A673 (cell line): Measurements from ENCODE around the gene MKNK2. TPM values are rescaled to one million over a fixed set of nuclear protein-coding genes. Genes with fewer than 3 reads are reported as not detected.

ENCODE experiments used
- BruUV-seq: library from RNA; stranded (reverse); fragments of 400-500 nt; replicated peaks from 2 replicates; lab custom pipeline; 2021; lab: Mats Ljungman, UMichigan
- CTCF ChIA-PET: fragments of 300-600 bp; sonication (Branson Sonifier 250); formaldehyde crosslinking; loops from one replicate; lab custom pipeline; 2022; ENCODE audit warnings: antibody characterized with exemption; lab: Charles Lee
- POLR2A ChIA-PET: fragments of 300-600 bp; sonication (Branson Sonifier 250); formaldehyde crosslinking; loops from one replicate; lab custom pipeline; 2022; ENCODE audit warnings: antibody characterized with exemption; ENCODE audit not compliant: low non-redundant PET; lab: Charles Lee
- DNase-seq: peaks from one replicate; pipeline ENCODE4 v3.0.0-alpha.2; 2015; ENCODE audit warnings: low spot score
- H3K27ac ChIP-seq: fragments of 200-600 bp; sonication (generic); 2 replicates; pipeline ENCODE4 v1.5.1; 2016; ENCODE audit warnings: mixed run types, low read depth, mild to moderate bottlenecking, mixed read lengths, antibody characterized with exemption, low read length; ENCODE audit not compliant: poor library complexity, severe bottlenecking
- H3K27me3 ChIP-seq: fragments of 200-600 bp; sonication (generic); replicated peaks from 2 replicates; pipeline ENCODE4 v1.6.1; 2017; ENCODE audit warnings: mixed run types, low read depth, mild to moderate bottlenecking, mixed read lengths, antibody characterized with exemption, low read length; ENCODE audit not compliant: insufficient read depth, poor library complexity
- H3K36me3 ChIP-seq: fragments of 200-600 bp; sonication (generic); 2 replicates; pipeline ENCODE4 v1.6.1; 2016; ENCODE audit warnings: mixed run types, mild to moderate bottlenecking, mixed read lengths, antibody characterized with exemption, low read length; ENCODE audit not compliant: insufficient read depth, poor library complexity, severe bottlenecking
- H3K4me1 ChIP-seq: fragments of 200-600 bp; sonication (generic); 2 replicates; pipeline ENCODE4 v1.6.1; 2017; ENCODE audit warnings: mixed run types, mild to moderate bottlenecking, mixed read lengths, antibody characterized with exemption, low read length; ENCODE audit not compliant: insufficient read depth, poor library complexity, severe bottlenecking
- H3K4me3 ChIP-seq: fragments of 200-600 bp; sonication (generic); 2 replicates; pipeline ENCODE4 v1.5.1; 2016; ENCODE audit warnings: low read depth, mixed run types, mild to moderate bottlenecking, mixed read lengths, low read length; ENCODE audit not compliant: poor library complexity, severe bottlenecking
- H3K9me3 ChIP-seq: fragments of 200-600 bp; sonication (generic); 2 replicates; pipeline ENCODE4 v1.6.1; 2016; ENCODE audit warnings: mixed run types, low read depth, mild to moderate bottlenecking, mixed read lengths, antibody characterized with exemption, low read length; ENCODE audit not compliant: poor library complexity, severe bottlenecking
- EZH2 ChIP-seq: fragments of 200-600 bp; sonication (generic); IDR thresholded peaks from 2 replicates; pipeline ENCODE4 v1.6.1; 2017; ENCODE audit warnings: borderline replicate concordance, low read depth, mild to moderate bottlenecking, mixed read lengths, antibody characterized with exemption, low read length; ENCODE audit not compliant: poor library complexity, severe bottlenecking
- intact Hi-C: fragments of 100-400 bp; cut with micrococcal nuclease; formaldehyde crosslinking; loops from one replicate; pipeline ENCODE4 v1.10.0; 2022; ENCODE audit not compliant: unreplicated experiment
- total RNA-seq: library from RNA; stranded (reverse); gene quantifications from 2 replicates; pipeline ENCODE4 v1.2.3, GENCODE V29; 2021
- TF ChIP-seq, protein P1 (sequence below): fragments of 300-800, 200-600 bp; sonication (generic); conservative IDR thresholded peaks from 2 replicates; pipeline ENCODE4 v1.5.1; 2017; ENCODE audit warnings: low read depth, mild to moderate bottlenecking, antibody characterized with exemption, low read length, moderate library complexity, mixed read lengths

Gene MKNK2
- total RNA-seq, 1 experiment from 2014 or later = 106 TPM

DNA sequence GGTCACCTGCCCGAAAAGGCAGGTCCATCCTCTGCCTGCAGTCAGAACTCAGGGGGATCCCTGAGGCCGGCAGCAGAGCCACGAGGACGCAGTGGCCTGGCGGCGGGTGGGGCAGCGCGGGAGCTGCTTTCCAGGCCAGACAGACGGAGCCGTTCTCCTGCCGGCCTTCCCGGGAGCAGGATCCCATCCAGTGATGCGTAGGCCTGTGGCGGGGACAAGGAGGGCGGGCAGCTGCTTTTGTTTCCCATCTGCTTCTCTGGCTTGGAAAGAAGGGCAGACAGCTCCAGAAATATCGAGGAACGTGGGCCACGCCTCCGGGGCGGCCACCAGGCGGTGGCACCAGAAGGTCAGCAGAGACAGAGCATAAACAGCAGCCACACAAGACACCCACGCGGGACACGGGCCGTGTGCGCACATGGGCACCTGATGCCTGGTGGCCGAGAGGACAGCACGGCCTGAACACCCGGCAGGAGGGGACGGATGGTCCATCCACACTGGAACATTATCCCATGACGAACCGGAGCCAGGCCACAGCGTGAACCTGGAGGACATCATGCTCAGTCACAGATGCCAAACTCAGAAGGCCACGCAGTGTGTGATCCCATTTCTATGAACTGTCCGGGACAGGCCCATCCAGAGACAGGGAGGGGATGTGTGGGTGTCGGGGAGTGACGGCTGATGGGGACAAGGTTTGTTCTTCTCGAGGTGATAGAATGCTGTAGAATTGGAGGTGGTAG is 13.9 kb upstream of the MKNK2 start:
- POLR2A ChIA-PET = no interaction called here

DNA sequence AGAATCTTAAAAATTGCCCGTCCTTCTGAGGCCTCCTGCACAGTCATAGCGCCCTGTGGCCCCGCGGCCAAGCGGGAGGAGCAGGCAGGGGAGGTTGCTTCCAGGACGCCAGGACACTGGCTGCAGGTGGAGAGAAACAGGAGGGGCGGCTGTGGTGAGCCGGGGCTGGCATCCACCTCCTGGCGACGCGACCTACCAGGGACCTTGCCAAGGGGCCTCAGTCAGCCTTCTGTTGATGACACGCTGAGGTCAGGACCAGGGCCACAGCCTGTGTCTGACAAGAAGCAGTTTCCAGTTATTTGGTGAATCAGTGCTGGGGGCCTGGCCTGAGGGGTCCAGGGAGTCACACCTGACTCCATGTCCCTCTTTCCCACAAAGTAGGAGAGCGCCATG is 13.3 kb upstream of the MKNK2 start:
- no peak for DNase-seq
- ChIA-PET POLR2A (interaction anchor here (0.7 kb wide), 1 partner anchor 14 kb away, joined by 3 read pairs; no protein-coding TSS in a partner anchor), CTCF (no interaction called here)
- Histone ChIP-seq H3K9me3 (no peaks in the 10 kb centered on the region), H3K4me3 (no peak overlapping the region), H3K27ac (no peak overlapping the region), H3K4me1 (peaks cover 17% of the 10 kb centered on the region), H3K36me3 (no peaks in the 10 kb centered on the region), H3K27me3 (no peaks in the 10 kb centered on the region)
- intact Hi-C loops = no loop called here
- BruUV-seq = no TSS peak
- TF ChIP-seq, protein P1, sequence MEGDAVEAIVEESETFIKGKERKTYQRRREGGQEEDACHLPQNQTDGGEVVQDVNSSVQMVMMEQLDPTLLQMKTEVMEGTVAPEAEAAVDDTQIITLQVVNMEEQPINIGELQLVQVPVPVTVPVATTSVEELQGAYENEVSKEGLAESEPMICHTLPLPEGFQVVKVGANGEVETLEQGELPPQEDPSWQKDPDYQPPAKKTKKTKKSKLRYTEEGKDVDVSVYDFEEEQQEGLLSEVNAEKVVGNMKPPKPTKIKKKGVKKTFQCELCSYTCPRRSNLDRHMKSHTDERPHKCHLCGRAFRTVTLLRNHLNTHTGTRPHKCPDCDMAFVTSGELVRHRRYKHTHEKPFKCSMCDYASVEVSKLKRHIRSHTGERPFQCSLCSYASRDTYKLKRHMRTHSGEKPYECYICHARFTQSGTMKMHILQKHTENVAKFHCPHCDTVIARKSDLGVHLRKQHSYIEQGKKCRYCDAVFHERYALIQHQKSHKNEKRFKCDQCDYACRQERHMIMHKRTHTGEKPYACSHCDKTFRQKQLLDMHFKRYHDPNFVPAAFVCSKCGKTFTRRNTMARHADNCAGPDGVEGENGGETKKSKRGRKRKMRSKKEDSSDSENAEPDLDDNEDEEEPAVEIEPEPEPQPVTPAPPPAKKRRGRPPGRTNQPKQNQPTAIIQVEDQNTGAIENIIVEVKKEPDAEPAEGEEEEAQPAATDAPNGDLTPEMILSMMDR = no peak
- no peak for TF ChIP-seq EZH2

More for the DNA sequence above, 13.9 kb upstream of the MKNK2 start:
- CTCF ChIA-PET = no interaction called here
- intact Hi-C loops = no loop called here
- no peaks in the 10 kb centered on the region for H3K36me3 ChIP-seq
- no peak for DNase-seq
- no TSS peak for BruUV-seq
- no peaks in the 10 kb centered on the region for H3K27me3 ChIP-seq
- peaks cover 11% of the 10 kb centered on the region for H3K4me1 ChIP-seq
- no peak overlapping the region for H3K27ac ChIP-seq
- H3K9me3 ChIP-seq = no peaks in the 10 kb centered on the region
- TF ChIP-seq EZH2 = no peak
- TF ChIP-seq, protein P1 = no peak
- H3K4me3 ChIP-seq = no peak overlapping the region

DNA sequence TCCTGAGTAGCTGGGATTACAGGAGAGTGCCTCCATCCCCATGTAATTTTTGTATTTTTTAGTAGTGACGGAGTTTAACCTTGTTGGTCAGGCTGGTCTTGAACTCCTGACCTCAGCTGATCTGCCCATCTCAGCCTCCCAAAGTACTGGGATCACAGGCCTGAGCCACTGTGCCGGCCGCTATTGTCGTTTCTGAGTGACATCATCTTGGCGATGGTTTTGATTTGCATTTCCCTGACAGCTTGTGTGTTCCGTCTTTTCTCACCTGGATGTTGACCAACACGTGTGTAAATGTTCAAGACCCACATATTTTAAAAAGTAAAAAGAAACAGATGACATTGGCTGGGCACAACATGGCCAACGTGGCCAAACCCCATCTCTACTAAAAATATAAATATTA is 12.8 kb upstream of the MKNK2 start:
- no peak overlapping the region for H3K4me3 ChIP-seq
- H3K9me3 ChIP-seq = no peaks in the 10 kb centered on the region
- BruUV-seq = no TSS peak
- ChIA-PET POLR2A (interaction anchor here (0.7 kb wide), 1 partner anchor 15 kb away, joined by 3 read pairs; no protein-coding TSS in a partner anchor), CTCF (no interaction called here)
- DNase-seq = no peak
- intact Hi-C loops = no loop called here
- TF ChIP-seq, protein P1 = no peak
- no peak for TF ChIP-seq EZH2
- H3K36me3 ChIP-seq = no peaks in the 10 kb centered on the region
- no peaks in the 10 kb centered on the region for H3K27me3 ChIP-seq
- no peak overlapping the region for H3K27ac ChIP-seq
- peaks cover 21% of the 10 kb centered on the region for H3K4me1 ChIP-seq
